ENCODE measurements around the gene DYSF.

- TF ChIP-seq CTCF (conservative IDR thresholded peaks at IDR 0.05; ENCODE audit: low read length), result no peak
- no peak for TF ChIP-seq EZH2phosphoT487 (IDR thresholded peaks at IDR 0.05; ENCODE audit: borderline replicate concordance, low read depth, low read length)
Measured at GRCh38 chr2:71683666-71684065, 230.3 kb downstream of the DYSF start.
